Stimulated activated naive CD8-positive, alpha-beta T cell treated with anti-CD3 and anti-CD28 coated beads, Interleukin-15, Interleukin-2, amounts not matched to agents 100 U/mL and 50 U/mL, for 24 hours (primary cell): ENCODE data around the gene LGALSL.
A peak's percentile ranks its signal among the peaks of the same experiment; 100 is the strongest.

Experiments
- ATAC-seq: fragments of 150-1000 bp; cut with Tn5 transposase; one replicate; pipeline ENCODE4 v1.10.0; 2021
- DNase-seq: peaks from one replicate; pipeline ENCODE4 v3.0.0; 2021

The LGALSL gene

GRCh38 chr2:64471600-64471999 is 17.6 kb downstream of the LGALSL start:
- no peak for ATAC-seq

GRCh38 chr2:64472881-64473280 is 18.9 kb downstream of the LGALSL start:
- no peak for DNase-seq

More at GRCh38 chr2:64471600-64471999, 17.6 kb downstream of the LGALSL start:
- DNase-seq: no peak

DNA sequence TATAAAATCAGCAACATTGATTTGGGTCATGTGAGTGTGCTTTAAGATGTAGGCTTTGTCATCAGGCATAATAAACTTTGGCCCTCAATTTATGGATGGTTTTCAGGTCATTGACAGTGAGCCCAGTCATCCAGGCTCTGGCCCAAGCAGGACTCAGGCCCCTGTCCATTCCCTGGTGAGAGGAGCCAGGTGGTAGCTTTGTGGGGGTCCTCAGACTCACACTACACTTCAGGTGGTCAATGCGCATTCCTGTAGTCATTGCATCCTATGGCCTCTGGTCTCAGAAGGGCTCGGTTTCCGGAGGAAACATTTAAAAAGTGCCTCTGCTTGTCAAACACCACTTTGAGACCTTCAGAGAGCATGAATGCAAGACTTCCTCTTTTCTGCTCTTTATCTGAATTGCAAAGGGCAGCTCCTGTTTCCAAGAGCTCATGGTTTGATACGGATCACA is 20.2 kb downstream of the LGALSL start:
- no peak for DNase-seq
- ATAC-seq: no peak

More at GRCh38 chr2:64472881-64473280, 18.9 kb downstream of the LGALSL start:
- no peak for ATAC-seq

GRCh38 chr2:64474636-64475035 is 20.7 kb downstream of the LGALSL start:
- DNase-seq (no peak), ATAC-seq (no peak)

- ATAC-seq (no peak), DNase-seq (no peak)
These were observed 23.1 kb downstream of the LGALSL start for GRCh38 chr2:64477037-64477436.

GRCh38 chr2:64477979-64478378 is 24.0 kb downstream of the LGALSL start:
- DNase-seq (no peak), ATAC-seq (no peak)

DNA sequence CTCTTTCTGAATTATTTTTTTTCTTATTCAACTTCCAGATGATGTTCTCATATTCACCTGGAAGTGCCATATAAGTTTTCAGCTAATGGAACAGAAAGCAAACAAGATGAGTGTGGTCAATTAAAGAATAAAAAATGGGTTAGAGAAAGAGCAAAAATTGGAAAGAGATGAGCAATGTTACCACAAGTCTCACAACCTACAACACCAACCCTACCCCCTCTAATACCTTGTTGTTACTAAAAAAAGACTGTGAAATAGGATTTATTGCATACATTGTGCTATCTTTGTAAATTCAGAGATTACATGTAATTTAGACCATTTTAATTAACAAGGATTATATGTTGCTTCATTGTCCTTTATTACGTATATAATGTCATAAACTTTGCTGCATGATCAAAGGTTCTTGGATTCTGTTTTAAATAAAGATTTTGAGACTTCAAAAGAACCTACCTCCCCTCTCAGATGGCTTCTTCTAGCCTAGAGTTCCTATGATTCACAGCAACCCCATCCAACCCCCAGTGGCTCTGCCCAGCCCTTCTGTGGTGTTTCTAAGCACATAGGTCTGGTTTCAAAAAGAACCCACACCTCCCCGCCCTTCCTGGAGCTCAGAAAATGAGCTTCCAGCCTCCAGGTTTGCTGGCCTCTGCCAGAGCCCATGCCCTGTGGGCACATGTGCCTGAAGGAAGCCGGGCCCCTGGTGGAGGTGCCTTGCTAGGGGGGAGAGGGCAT is 24.7 kb downstream of the LGALSL start:
- ATAC-seq: peak; percentile 78

DNA sequence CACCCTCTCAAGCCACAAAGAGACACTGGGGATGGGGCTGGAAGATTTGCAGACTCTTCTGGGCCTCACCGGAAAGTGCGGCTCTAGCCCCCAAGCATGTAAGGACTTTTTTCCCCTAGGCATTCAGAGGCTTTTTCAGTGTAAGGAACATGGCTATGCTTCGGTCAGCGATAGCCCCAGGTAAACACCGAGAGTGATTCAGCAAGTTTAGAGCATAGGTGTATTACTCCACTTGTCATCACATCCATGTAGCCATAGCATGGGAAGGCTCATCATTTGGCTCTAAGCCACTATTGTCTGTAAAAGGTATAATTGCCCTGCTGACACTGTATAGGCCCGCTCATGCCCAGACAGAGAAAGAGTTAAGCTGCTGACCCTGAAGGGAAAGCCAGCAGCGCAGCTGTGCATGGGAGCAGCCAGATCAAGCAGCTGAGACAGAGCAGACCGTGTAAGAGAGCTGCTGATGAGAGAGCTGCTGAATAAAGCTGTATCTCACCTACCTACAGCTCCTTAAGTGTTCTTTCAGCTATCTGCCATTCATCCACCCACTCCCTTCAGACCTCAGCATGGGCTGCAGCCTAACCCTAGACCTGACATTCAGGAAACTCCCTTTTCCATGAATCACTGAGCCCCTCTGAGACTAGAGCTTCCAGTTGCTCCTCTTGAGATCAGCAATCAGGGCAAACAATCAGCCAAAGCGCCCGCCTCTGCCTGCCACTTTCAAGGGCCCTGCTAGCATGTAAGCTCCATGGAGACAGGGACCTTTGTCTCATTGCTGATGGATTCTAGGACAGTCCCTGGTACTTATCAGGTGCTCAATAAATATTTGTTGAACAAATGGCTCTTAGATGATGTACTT is 25.5 kb downstream of the LGALSL start:
- DNase-seq (peak; percentile 28), ATAC-seq (peak; percentile 85)

More for the DNA sequence above, 24.7 kb downstream of the LGALSL start:
- peak; percentile 32 for DNase-seq

- ATAC-seq: no peak
These were observed 27.7 kb downstream of the LGALSL start for GRCh38 chr2:64481665-64482064.

DNA sequence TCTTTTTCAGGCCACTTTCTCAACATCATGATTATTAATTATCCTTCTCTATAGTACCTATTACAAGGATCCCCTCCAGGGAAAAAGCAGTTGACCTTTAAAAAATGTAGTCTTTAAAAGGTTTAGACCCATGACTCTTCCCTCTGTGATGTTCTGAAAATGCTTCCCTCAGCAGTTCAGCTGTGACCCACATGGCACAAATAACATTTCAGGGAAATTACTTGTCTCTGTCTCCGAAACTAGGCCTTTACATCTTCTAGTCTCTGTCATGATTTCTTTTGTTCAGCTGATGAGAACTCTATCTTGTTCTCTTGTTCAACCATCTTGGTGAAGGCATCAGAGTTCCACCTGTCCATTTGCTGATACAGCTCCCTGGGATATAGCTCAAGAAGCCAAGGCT is 28.3 kb downstream of the LGALSL start:
- ATAC-seq: no peak
- DNase-seq: no peak

More at GRCh38 chr2:64481665-64482064, 27.7 kb downstream of the LGALSL start:
- no peak for DNase-seq

- DNase-seq (no peak), ATAC-seq (no peak)
These were observed 29.0 kb downstream of the LGALSL start for GRCh38 chr2:64482765-64483504.

DNA sequence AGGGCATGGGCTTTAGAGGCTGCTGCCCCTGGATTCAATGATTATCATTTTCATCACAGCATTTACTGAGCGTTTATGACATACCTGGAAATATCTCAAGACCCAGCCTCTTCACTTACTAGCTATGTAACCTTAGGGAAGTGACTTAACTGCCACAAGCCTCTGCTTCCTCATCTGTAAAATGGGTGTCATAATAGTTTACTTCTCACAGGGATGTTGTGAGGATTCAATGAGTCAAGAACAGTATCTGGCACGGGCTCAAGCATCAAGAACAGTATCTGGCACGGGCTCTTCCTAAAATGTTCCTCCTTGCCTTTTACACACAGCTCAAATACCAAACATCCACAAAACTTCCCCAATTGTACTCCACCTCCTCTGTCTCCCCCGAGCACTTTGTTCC is 31.4 kb downstream of the LGALSL start:
- DNase-seq (no peak), ATAC-seq (no peak)

DNA sequence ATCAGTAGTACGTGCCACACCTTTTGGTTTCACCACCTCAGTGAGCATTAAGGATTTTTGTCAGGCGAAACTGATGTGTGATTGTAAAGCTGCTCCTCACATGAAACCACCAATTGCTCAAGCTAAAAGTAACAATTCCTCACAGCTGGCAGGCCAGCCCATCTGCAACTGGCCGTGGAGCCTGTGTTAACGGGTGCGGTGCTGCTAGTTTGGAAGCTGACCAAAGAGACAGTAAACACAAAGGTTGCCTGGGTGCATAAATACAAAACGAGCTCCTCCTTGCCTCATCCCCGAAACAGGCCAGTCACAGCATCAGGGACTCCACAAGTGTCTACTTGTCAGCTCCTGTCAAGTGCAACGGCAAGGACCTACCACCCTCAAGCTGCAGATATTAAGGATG is 32.0 kb downstream of the LGALSL start:
- ATAC-seq: no peak
- DNase-seq: no peak

- ATAC-seq: no peak
- no peak for DNase-seq
These were observed 33.5 kb downstream of the LGALSL start for GRCh38 chr2:64487256-64488049.

GRCh38 chr2:64488050-64488974 is 34.4 kb downstream of the LGALSL start:
- peak; percentile 83 for ATAC-seq

GRCh38 chr2:64489081-64489751 is 35.3 kb downstream of the LGALSL start:
- DNase-seq: no peak
- no peak for ATAC-seq

More at GRCh38 chr2:64488050-64488974, 34.4 kb downstream of the LGALSL start:
- peak; percentile 88 for DNase-seq

DNA sequence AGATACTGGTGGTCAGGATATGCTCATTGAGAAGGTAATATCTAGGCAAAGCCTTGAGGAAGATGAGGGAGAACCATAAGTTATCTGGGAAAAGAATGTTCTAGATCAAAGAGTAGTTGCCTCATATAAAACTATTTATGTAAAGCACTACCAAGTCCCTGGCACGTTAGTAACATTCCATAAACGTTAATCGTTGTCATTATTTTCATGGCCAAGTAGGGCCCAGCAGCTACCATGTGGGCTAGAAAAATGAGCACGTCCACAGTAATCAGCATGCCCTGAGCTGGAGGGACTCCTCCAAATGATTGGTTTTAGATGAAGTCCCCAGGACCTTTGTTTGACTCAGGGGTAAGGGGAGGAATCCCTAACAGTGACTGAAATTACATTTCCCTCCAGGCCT is 37.5 kb downstream of the LGALSL start:
- DNase-seq: no peak
- ATAC-seq: no peak

DNA sequence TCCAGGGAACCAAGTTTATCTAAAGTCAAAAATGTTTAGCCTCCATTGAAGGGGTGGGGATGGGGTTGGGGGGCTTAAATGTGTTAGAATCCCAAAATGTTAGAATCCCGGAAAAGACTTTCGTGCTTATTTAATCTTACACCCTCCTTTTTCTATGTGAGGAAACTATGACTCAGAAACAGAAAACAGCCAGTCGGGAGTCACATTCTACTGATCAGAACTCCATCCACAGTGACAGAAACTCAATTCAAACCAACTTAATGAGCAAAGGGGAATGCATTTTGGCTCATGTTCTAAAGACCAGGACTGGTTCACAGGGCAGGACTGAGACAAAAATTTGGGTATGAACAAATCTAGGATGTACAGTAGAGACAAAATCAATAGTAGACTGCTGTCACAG is 38.3 kb downstream of the LGALSL start:
- DNase-seq: no peak
- ATAC-seq: no peak

DNA sequence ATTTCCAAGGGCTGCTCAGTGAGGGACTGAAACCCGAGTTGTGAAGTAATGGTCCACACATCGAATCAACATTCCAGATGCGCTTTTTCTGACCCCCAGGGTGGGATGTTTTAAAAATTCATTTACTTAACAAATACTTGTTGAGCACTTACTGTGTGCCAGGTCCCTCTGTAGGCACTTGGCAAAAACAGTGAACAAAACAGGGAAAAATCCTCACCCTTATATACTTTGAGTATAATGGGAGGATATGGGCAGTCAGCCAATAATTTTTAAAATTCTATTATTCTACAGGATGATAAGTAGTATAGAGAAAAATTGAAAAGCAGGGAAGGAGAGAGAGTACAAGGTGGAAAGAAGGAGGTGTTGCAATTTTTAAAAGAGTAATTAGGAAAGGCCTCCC is 38.9 kb downstream of the LGALSL start:
- ATAC-seq (no peak), DNase-seq (no peak)

DNA sequence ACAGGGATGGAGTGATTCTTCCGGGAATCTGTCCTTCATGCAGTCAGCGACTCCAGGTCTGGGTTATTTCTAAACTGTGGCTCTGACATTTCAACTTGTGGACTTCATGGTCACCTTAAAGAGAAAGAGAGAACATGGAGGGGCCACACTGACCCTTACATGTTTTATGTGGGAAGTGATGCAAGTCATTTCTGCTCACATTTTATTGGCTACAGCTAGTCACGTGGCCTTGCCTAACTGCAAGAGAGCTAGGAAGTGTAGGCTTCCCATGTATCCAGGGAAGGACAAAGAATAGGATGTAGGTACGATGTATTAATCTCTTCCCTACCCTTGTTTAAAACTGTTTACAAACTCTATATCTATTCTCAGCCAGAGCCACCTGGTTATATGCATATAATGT is 39.8 kb downstream of the LGALSL start:
- DNase-seq (no peak), ATAC-seq (no peak)
